Activated naive CD8-positive, alpha-beta T cell (primary cell): Measurements from ENCODE around the gene STING1.

ENCODE experiments used
- H3K27ac Mint-ChIP-seq: one replicate; pipeline ENCODE4 v1.8.0; 2021; ENCODE audit warnings: mixed read lengths
- H3K27me3 Mint-ChIP-seq: one replicate; pipeline ENCODE4 v1.8.0; 2021; ENCODE audit warnings: mixed read lengths
- H3K36me3 Mint-ChIP-seq: one replicate; pipeline ENCODE4 v1.8.0; 2021; ENCODE audit warnings: mixed read lengths
- H3K4me1 Mint-ChIP-seq: one replicate; pipeline ENCODE4 v1.8.0; 2021; ENCODE audit warnings: low read depth, mixed read lengths
- H3K4me3 Mint-ChIP-seq: one replicate; pipeline ENCODE4 v1.8.0; 2021; ENCODE audit warnings: mild to moderate bottlenecking, mixed read lengths
- H3K9me3 Mint-ChIP-seq: one replicate; pipeline ENCODE4 v1.8.0; 2021; ENCODE audit warnings: low read depth, mixed read lengths

The STING1 gene

GRCh38 chr5:139460455-139460854, 22.1 kb downstream of the STING1 start:
- Mint-ChIP-seq H3K27ac (no peak overlapping the region), H3K27me3 (no peaks in the 10 kb centered on the region), H3K4me1 (peaks cover 41% of the 10 kb centered on the region), H3K4me3 (no peak overlapping the region), H3K36me3 (no peaks in the 10 kb centered on the region), H3K9me3 (no peaks in the 10 kb centered on the region)

DNA sequence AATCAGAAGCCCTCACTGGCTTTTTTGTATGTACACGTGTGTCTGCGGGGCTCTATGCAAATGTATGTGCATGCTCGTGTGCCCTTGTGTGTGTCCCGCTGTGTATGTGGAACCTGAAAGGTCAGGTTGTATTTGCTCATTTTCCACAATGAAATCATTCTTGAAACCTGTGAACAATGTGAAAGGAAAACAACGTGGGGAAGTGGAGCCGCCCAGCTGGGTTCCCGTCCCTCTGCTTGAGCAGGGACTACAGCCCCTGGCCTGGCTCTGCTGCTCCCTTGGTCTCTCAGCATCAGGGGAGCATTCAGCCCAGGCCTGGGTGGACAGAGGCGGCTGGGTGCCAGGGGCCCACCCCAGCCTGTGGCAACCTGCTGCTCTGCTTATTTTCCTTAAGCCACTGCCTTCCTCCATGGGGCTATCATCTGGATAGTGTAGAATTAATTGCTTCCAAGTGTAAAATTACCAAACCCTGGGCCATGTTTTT, 23.1 kb downstream of the STING1 start:
- Mint-ChIP-seq H3K36me3 (no peaks in the 10 kb centered on the region), H3K4me1 (peaks cover 48% of the 10 kb centered on the region), H3K4me3 (no peak overlapping the region), H3K9me3 (no peaks in the 10 kb centered on the region), H3K27ac (peak overlapping the region; percentile 89), H3K27me3 (no peaks in the 10 kb centered on the region)

- peak overlapping the region; percentile 57 for H3K4me3 Mint-ChIP-seq
- peaks cover 54% of the 10 kb centered on the region for H3K4me1 Mint-ChIP-seq
- H3K27me3 Mint-ChIP-seq, result no peaks in the 10 kb centered on the region
- peak overlapping the region; percentile 89 for H3K27ac Mint-ChIP-seq
- H3K36me3 Mint-ChIP-seq, result no peaks in the 10 kb centered on the region
- H3K9me3 Mint-ChIP-seq, result no peaks in the 10 kb centered on the region
Measured at GRCh38 chr5:139458580-139459407, 23.8 kb downstream of the STING1 start.

DNA sequence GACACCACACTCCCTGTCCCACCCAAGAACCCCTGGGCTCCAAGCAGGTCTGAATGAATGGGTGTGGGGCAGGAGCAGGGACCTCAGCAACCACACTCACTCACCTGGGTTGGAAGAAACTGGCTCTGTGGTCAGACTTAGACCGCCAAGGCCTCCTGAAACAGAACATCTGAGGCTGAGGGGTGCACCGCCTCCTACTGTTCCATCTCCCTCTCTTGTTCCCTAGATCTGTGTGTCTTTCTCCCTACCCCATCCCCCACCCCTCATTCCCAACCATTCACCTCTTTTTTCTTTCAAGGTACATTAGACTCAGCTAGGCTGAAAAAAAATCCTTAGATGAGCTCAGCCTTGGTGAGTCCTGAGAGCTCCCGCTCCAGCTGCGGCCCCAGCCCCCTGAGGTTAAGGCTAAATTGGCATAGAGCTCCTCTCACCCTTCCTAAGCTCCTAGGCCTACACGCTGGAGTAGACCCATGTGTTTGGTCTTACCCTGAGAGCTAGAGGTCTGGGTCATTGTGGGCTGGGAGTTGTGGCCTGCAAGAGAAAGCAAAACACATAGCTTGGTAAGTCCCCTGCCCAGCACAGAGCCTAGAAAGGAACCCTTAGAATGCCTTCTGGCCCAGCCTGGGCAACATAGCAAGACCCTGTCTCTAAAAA, 24.8 kb downstream of the STING1 start:
- Mint-ChIP-seq H3K27ac (no peak overlapping the region), H3K27me3 (no peaks in the 10 kb centered on the region), H3K9me3 (no peaks in the 10 kb centered on the region), H3K4me3 (no peak overlapping the region), H3K4me1 (peaks cover 57% of the 10 kb centered on the region), H3K36me3 (no peaks in the 10 kb centered on the region)

GRCh38 chr5:139457241-139457640, 25.3 kb downstream of the STING1 start:
- peaks cover 57% of the 10 kb centered on the region for H3K4me1 Mint-ChIP-seq
- no peaks in the 10 kb centered on the region for H3K36me3 Mint-ChIP-seq
- H3K9me3 Mint-ChIP-seq, result no peaks in the 10 kb centered on the region

GRCh38 chr5:139456776-139457175, 25.8 kb downstream of the STING1 start:
- H3K4me3 Mint-ChIP-seq, result no peak overlapping the region
- peaks cover 57% of the 10 kb centered on the region for H3K4me1 Mint-ChIP-seq
- no peak overlapping the region for H3K27ac Mint-ChIP-seq
- H3K27me3 Mint-ChIP-seq, result no peaks in the 10 kb centered on the region
- no peaks in the 10 kb centered on the region for H3K9me3 Mint-ChIP-seq
- H3K36me3 Mint-ChIP-seq, result no peaks in the 10 kb centered on the region

More at GRCh38 chr5:139457241-139457640, 25.3 kb downstream of the STING1 start:
- H3K27me3 Mint-ChIP-seq, result no peaks in the 10 kb centered on the region
- no peak overlapping the region for H3K27ac Mint-ChIP-seq
- no peak overlapping the region for H3K4me3 Mint-ChIP-seq

DNA sequence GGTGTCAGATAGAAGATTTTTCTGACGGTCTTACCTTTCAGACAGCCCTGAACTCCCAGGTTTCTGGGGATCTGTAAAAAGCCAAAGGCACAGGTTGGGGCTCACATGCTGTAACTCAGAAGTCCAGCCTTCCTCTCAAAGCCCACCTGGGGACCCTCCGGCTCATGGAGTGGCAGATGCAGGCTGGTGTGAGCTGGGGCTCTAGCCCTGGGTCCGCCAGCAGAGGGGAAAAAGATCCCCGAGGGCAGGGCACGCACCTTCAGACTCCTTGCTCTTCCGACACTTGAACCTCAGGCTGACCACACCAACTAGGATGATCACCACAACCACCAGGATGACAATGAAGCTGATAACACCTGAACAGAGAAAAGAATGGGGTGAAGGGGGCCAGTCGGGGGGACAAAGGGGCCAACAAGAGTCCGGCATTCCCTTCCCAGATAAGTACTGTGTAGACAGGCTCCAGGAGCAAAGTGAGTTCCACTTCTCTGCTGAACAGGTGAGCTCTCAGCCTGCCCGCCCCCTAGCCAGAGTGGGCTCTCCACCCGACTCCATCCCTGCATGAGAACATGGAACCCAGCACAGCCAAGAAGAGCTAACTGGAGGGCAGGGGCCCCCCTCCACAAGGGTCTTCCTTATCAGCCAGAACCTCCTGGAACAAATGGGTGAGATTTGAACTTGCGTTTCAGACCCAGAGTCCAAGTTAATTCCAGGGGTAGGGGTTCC, 27.8 kb downstream of the STING1 start:
- Mint-ChIP-seq H3K27ac (no peak overlapping the region), H3K4me1 (peaks cover 47% of the 10 kb centered on the region), H3K36me3 (no peaks in the 10 kb centered on the region), H3K9me3 (no peaks in the 10 kb centered on the region), H3K27me3 (no peaks in the 10 kb centered on the region), H3K4me3 (no peak overlapping the region)

- Mint-ChIP-seq H3K4me1 (peaks cover 40% of the 10 kb centered on the region), H3K9me3 (no peaks in the 10 kb centered on the region), H3K27me3 (no peaks in the 10 kb centered on the region), H3K36me3 (no peaks in the 10 kb centered on the region), H3K27ac (peak overlapping the region; percentile 70), H3K4me3 (no peak overlapping the region)
Measured at GRCh38 chr5:139453683-139454567, 28.6 kb downstream of the STING1 start.

DNA sequence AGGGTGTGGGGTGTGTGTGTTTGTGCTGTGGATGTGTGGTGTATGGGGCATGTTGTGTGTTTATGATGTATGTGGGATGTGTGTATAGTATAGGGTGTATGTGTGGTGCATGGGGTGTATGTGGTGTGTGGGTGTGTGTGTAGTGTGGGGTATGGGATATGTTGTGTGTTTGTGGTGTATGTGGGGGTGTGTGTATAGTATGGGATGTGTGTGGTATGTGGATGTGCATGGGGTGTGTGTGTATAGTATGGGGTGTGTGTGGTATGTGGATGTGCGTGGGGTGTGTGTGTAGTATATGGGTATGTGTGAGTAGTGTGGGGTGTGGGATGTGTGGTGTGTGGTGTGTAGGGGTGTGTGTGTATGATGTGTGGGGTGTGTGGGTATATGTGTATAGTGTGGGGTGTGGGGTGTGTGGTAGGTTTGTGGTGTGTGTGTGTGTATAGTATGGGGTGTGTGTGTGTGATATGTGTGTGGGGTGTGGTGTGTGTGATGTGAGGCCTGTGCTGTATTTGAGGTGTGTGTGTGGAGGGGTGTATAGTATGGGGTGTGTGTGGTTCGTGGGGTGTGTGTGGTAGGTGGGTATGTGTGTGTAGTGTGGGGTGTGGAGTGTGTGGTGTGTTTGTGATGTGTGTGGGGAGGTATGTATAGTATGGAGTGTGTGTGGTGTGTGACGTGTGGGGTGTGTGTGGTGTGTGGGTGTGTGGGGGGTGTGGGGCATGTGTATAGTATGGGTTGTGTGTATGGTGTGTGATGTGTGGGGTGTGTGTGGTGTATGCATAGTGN, 30.5 kb downstream of the STING1 start:
- Mint-ChIP-seq H3K36me3 (no peaks in the 10 kb centered on the region), H3K4me1 (peaks cover 42% of the 10 kb centered on the region), H3K27me3 (no peaks in the 10 kb centered on the region), H3K4me3 (no peak overlapping the region), H3K27ac (no peak overlapping the region), H3K9me3 (no peaks in the 10 kb centered on the region)

DNA sequence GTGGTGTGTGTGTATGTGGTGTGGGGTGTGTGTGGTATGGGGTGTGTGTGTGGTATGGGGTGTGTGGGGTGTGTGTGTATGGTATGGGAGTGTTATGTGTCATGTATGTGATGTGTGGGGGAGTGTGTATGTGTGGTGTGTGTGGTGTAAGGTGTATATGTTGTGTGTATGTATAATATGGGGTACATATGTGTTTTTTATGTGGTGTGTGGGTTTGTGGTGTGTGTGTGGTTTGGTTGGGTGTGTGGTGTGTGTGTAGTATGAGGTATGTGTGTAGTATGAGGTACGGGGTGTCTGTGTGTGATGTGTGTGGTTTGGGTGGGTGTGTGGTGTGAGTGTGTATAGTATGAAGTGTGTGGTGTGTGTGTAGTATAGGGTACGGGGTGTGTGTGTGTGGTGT, 31.4 kb downstream of the STING1 start:
- no peak overlapping the region for H3K4me3 Mint-ChIP-seq
- no peaks in the 10 kb centered on the region for H3K9me3 Mint-ChIP-seq
- no peaks in the 10 kb centered on the region for H3K27me3 Mint-ChIP-seq
- H3K36me3 Mint-ChIP-seq, result no peaks in the 10 kb centered on the region
- peaks cover 40% of the 10 kb centered on the region for H3K4me1 Mint-ChIP-seq
- no peak overlapping the region for H3K27ac Mint-ChIP-seq

GRCh38 chr5:139446956-139447779, 35.4 kb downstream of the STING1 start:
- Mint-ChIP-seq H3K27me3 (no peaks in the 10 kb centered on the region), H3K4me3 (peak overlapping the region; percentile 8), H3K36me3 (no peaks in the 10 kb centered on the region), H3K4me1 (peaks cover 42% of the 10 kb centered on the region), H3K27ac (peak overlapping the region; percentile 86), H3K9me3 (no peaks in the 10 kb centered on the region)

DNA sequence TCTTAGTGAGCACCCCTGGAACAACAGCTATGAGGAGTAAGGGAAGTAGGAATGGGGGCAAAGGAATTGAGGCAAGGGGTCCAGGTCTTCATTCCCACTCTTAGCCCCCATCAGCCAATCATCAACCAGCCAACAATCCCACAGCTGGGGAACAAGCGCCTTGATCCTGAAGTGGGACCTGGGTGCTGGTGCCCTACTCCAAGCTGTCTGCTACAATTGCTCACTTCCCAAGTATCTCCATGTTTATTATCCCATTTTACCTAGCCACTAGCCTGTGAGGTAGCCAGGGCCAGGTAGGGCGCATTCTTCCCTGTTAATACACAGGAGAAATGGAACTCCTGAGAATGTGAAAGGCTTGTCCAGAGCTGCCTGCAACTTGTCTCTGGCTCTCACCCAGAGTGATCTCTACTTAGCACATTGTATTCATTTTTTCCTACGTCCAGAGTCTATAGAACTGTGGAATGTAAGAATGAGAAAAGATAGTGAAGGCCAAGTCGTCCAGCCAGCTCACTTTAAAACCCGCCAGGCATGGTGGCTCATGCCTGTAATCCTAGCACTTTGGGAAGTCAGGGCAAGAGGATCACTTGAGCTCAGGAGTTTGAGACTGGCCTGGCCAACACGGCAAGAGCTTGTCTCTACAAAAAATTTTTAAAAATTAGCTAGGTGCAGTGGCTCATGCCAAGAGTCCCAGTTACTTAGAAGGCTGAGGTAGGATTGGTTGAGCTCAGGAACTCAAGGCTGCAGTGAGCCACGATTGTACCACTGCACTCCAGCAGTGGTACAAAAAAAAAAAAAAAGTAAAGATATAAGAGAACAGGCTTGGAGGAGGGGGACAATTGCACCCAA, 37.0 kb downstream of the STING1 start:
- no peaks in the 10 kb centered on the region for H3K36me3 Mint-ChIP-seq
- no peaks in the 10 kb centered on the region for H3K9me3 Mint-ChIP-seq
- peaks cover 42% of the 10 kb centered on the region for H3K4me1 Mint-ChIP-seq
- H3K27ac Mint-ChIP-seq, result no peak overlapping the region
- no peaks in the 10 kb centered on the region for H3K27me3 Mint-ChIP-seq
- H3K4me3 Mint-ChIP-seq, result no peak overlapping the region
